A673 (cell line): ENCODE data around the gene C9orf153. TPM values are rescaled to one million over a fixed set of nuclear protein-coding genes. Genes with fewer than 3 reads are reported as not detected.

Experiments used
- BruUV-seq: library from RNA; stranded (reverse); fragments of 400-500 nt; replicated peaks from 2 replicates; lab custom pipeline; 2021; lab: Mats Ljungman, UMichigan
- CTCF ChIA-PET: fragments of 300-600 bp; sonication (Branson Sonifier 250); formaldehyde crosslinking; loops from one replicate; lab custom pipeline; 2022; ENCODE audit warnings: antibody characterized with exemption; lab: Charles Lee
- POLR2A ChIA-PET: fragments of 300-600 bp; sonication (Branson Sonifier 250); formaldehyde crosslinking; loops from one replicate; lab custom pipeline; 2022; ENCODE audit warnings: antibody characterized with exemption; ENCODE audit not compliant: low non-redundant PET; lab: Charles Lee
- DNase-seq: peaks from one replicate; pipeline ENCODE4 v3.0.0-alpha.2; 2015; ENCODE audit warnings: low spot score
- H3K27ac ChIP-seq: fragments of 200-600 bp; sonication (generic); 2 replicates; pipeline ENCODE4 v1.5.1; 2016; ENCODE audit warnings: mixed run types, low read depth, mild to moderate bottlenecking, mixed read lengths, antibody characterized with exemption, low read length; ENCODE audit not compliant: poor library complexity, severe bottlenecking
- H3K27me3 ChIP-seq: fragments of 200-600 bp; sonication (generic); replicated peaks from 2 replicates; pipeline ENCODE4 v1.6.1; 2017; ENCODE audit warnings: mixed run types, low read depth, mild to moderate bottlenecking, mixed read lengths, antibody characterized with exemption, low read length; ENCODE audit not compliant: insufficient read depth, poor library complexity
- H3K36me3 ChIP-seq: fragments of 200-600 bp; sonication (generic); 2 replicates; pipeline ENCODE4 v1.6.1; 2016; ENCODE audit warnings: mixed run types, mild to moderate bottlenecking, mixed read lengths, antibody characterized with exemption, low read length; ENCODE audit not compliant: insufficient read depth, poor library complexity, severe bottlenecking
- H3K4me1 ChIP-seq: fragments of 200-600 bp; sonication (generic); 2 replicates; pipeline ENCODE4 v1.6.1; 2017; ENCODE audit warnings: mixed run types, mild to moderate bottlenecking, mixed read lengths, antibody characterized with exemption, low read length; ENCODE audit not compliant: insufficient read depth, poor library complexity, severe bottlenecking
- H3K4me3 ChIP-seq: fragments of 200-600 bp; sonication (generic); 2 replicates; pipeline ENCODE4 v1.5.1; 2016; ENCODE audit warnings: low read depth, mixed run types, mild to moderate bottlenecking, mixed read lengths, low read length; ENCODE audit not compliant: poor library complexity, severe bottlenecking
- H3K9me3 ChIP-seq: fragments of 200-600 bp; sonication (generic); 2 replicates; pipeline ENCODE4 v1.6.1; 2016; ENCODE audit warnings: mixed run types, low read depth, mild to moderate bottlenecking, mixed read lengths, antibody characterized with exemption, low read length; ENCODE audit not compliant: poor library complexity, severe bottlenecking
- EZH2 ChIP-seq: fragments of 200-600 bp; sonication (generic); IDR thresholded peaks from 2 replicates; pipeline ENCODE4 v1.6.1; 2017; ENCODE audit warnings: borderline replicate concordance, low read depth, mild to moderate bottlenecking, mixed read lengths, antibody characterized with exemption, low read length; ENCODE audit not compliant: poor library complexity, severe bottlenecking
- intact Hi-C: fragments of 100-400 bp; cut with micrococcal nuclease; formaldehyde crosslinking; loops from one replicate; pipeline ENCODE4 v1.10.0; 2022; ENCODE audit not compliant: unreplicated experiment
- total RNA-seq: library from RNA; stranded (reverse); gene quantifications from 2 replicates; pipeline ENCODE4 v1.2.3, GENCODE V29; 2021
- TF ChIP-seq, protein P1 (sequence below): fragments of 300-800, 200-600 bp; sonication (generic); conservative IDR thresholded peaks from 2 replicates; pipeline ENCODE4 v1.5.1; 2017; ENCODE audit warnings: low read depth, mild to moderate bottlenecking, antibody characterized with exemption, low read length, moderate library complexity, mixed read lengths

The C9orf153 gene
- total RNA-seq, 1 experiment from 2014 or later = 0.56 TPM

DNA sequence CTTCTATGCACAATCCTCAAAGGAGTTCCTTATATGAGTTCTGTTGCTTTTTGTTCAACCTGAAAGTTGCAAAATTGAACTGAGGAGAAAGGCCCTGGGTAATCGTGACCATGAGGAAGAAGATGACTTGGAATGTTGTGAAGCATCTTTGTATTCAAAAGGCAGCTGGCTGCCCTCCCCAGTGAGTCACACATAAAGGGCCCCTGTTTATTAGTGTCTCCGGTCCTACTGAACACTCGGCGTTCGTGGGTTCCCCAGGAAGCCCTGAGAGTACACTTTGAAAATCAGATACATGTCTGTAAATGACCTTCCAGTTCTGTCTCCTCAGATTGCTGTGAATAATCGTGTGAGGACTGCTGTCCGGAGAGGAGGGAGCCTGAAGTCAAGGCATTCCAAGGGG is 73.6 kb downstream of the C9orf153 start:
- BruUV-seq = no TSS peak
- Histone ChIP-seq H3K36me3 (no peaks in the 10 kb centered on the region), H3K27me3 (no peaks in the 10 kb centered on the region), H3K4me1 (no peaks in the 10 kb centered on the region), H3K4me3 (no peak overlapping the region), H3K27ac (no peak overlapping the region), H3K9me3 (no peaks in the 10 kb centered on the region)
- no peak for TF ChIP-seq EZH2
- TF ChIP-seq, protein P1, sequence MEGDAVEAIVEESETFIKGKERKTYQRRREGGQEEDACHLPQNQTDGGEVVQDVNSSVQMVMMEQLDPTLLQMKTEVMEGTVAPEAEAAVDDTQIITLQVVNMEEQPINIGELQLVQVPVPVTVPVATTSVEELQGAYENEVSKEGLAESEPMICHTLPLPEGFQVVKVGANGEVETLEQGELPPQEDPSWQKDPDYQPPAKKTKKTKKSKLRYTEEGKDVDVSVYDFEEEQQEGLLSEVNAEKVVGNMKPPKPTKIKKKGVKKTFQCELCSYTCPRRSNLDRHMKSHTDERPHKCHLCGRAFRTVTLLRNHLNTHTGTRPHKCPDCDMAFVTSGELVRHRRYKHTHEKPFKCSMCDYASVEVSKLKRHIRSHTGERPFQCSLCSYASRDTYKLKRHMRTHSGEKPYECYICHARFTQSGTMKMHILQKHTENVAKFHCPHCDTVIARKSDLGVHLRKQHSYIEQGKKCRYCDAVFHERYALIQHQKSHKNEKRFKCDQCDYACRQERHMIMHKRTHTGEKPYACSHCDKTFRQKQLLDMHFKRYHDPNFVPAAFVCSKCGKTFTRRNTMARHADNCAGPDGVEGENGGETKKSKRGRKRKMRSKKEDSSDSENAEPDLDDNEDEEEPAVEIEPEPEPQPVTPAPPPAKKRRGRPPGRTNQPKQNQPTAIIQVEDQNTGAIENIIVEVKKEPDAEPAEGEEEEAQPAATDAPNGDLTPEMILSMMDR = no peak
- ChIA-PET POLR2A (no interaction called here), CTCF (no interaction called here)
- intact Hi-C loops = no loop called here
- DNase-seq = no peak

DNA sequence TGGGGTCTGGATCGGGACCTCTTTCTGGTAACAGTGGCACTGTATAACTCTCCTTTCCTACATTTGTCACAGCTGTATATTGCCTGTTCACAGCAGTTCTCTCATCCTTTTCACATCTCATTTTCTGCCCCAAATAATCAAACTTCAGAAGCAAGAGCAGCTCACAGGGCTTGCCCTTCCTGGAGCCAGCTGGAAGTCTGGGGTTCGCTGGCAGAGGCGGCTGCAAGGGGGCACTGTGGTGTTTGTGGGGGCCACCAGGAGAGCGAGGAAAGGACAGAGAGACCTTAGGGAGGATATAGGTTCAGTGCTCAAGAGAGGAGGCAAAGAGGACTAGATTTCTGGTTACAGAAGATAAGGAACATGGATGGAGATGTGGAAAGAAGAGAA is 75.3 kb downstream of the C9orf153 start:
- Histone ChIP-seq H3K36me3 (no peaks in the 10 kb centered on the region), H3K4me3 (no peak overlapping the region), H3K9me3 (no peaks in the 10 kb centered on the region), H3K27me3 (no peaks in the 10 kb centered on the region), H3K27ac (no peak overlapping the region), H3K4me1 (no peaks in the 10 kb centered on the region)
- DNase-seq = no peak
- POLR2A ChIA-PET = no interaction called here
- no TSS peak for BruUV-seq
- intact Hi-C loops = no loop called here
- CTCF ChIA-PET = no interaction called here
- no peak for TF ChIP-seq EZH2
- TF ChIP-seq, protein P1 = no peak

DNA sequence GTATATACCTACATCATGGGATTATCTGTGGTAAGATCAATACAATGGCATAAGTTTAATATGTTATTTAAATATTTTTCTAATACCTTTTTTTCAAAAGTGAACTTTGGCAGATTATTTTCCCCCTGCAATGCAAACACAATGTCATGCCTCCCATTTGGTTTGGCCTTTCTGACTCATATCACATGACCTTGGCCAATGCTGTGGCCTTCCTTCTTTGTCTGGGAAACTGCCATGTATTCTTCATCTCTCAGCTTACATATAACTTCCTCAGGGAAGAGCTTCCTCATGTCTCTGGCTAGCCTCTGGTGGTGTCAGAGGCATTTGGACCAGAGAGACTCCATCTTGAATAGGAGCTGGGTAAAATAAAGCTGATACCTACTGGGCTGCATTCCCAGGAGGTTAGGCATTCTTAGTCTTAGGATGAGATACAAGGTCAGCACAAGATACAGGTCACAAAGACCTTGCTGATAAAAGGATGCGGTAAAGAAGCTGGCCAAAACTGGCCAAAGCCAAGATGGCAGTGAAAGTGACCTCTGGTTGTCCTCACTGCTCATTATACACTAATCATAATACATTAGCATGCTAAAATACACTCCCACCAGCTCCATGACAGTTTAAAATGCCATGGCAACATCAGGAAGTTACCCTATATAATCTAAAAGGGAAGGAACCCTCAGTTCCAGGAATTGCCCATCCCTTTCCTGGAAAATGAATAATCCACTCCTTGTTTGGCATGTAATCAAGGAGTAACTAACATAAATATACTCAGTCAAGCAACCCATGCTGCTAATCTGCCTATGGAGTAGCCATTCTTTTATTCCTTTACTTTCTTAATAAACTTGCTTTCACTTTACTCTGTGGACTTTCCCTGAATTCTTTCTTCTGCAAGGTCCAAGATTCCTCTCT is 76.0 kb downstream of the C9orf153 start:
- CTCF ChIA-PET = no interaction called here
- TF ChIP-seq, protein P1 = no peak
- no peak for TF ChIP-seq EZH2
- Histone ChIP-seq H3K36me3 (no peaks in the 10 kb centered on the region), H3K4me1 (no peaks in the 10 kb centered on the region), H3K4me3 (no peak overlapping the region), H3K9me3 (no peaks in the 10 kb centered on the region), H3K27ac (no peak overlapping the region), H3K27me3 (no peaks in the 10 kb centered on the region)
- no TSS peak for BruUV-seq
- intact Hi-C loops = no loop called here
- DNase-seq = no peak
- POLR2A ChIA-PET = no interaction called here
